Neural cell (in vitro differentiated cells): ENCODE data around the gene E4F1. TPM values are rescaled to one million over a fixed set of nuclear protein-coding genes. Genes with fewer than 3 reads are reported as not detected.

Source experiments
- H2AFZ ChIP-seq: fragments of 200-600, 300-800 bp; sonication (generic), shearing (Covaris generic); 2 replicates; pipeline ENCODE4 v1.6.0; 2014; ENCODE audit warnings: low read depth, mild to moderate bottlenecking, antibody characterized with exemption, low read length, moderate library complexity
- H3F3A ChIP-seq: fragments of 200-600 bp; shearing (Covaris generic); 2 replicates; pipeline ENCODE4 v1.6.1; 2016; ENCODE audit warnings: mild to moderate bottlenecking, moderate library complexity, mixed read lengths, antibody characterized with exemption, low read length; ENCODE audit not compliant: insufficient read depth, poor library complexity, severe bottlenecking
- H3K27ac ChIP-seq: fragments of 200-600, 300-800 bp; sonication (generic), shearing (Covaris generic); 2 replicates; pipeline ENCODE4 v1.5.1; 2014; ENCODE audit warnings: mild to moderate bottlenecking, low read length, moderate library complexity
- H3K27me3 ChIP-seq: fragments of 300-800, 200-600 bp; sonication (generic), shearing (Covaris generic); 2 replicates; pipeline ENCODE4 v1.6.0; 2014; ENCODE audit warnings: mild to moderate bottlenecking, low read depth, low read length, moderate library complexity; ENCODE audit not compliant: insufficient read depth
- H3K36me3 ChIP-seq: fragments of 300-800, 200-600 bp; sonication (generic), shearing (Covaris generic); 2 replicates; pipeline ENCODE4 v1.5.1; 2014; ENCODE audit warnings: mild to moderate bottlenecking, antibody characterized with exemption, low read length, moderate library complexity; ENCODE audit not compliant: insufficient read depth
- H3K4me2 ChIP-seq: fragments of 300-800, 200-600 bp; sonication (generic), shearing (Covaris generic); 2 replicates; pipeline ENCODE4 v1.6.0; 2014; ENCODE audit warnings: mild to moderate bottlenecking, low read length
- H3K4me3 ChIP-seq: fragments of 300-800, 200-600 bp; sonication (generic), shearing (Covaris generic); 2 replicates; pipeline ENCODE4 v1.5.1; 2014; ENCODE audit warnings: mild to moderate bottlenecking, low read length, moderate library complexity
- H3K79me2 ChIP-seq: fragments of 200-600 bp; shearing (Covaris generic); replicated peaks from 2 replicates; pipeline ENCODE4 v1.6.0; 2014; ENCODE audit warnings: mild to moderate bottlenecking, low read length, moderate library complexity; ENCODE audit not compliant: insufficient read depth
- H3K9ac ChIP-seq: fragments of 300-800, 200-600 bp; sonication (generic), shearing (Covaris generic); 2 replicates; pipeline ENCODE4 v1.6.1; 2016; ENCODE audit warnings: mild to moderate bottlenecking, low read length, mixed read lengths
- H3K9me2 ChIP-seq: fragments of 200-600 bp; shearing (Covaris generic); 2 replicates; pipeline ENCODE4 v1.6.1; 2016; ENCODE audit warnings: mild to moderate bottlenecking, low read length, mixed read lengths; ENCODE audit not compliant: insufficient read depth
- H3K9me3 ChIP-seq: fragments of 200-600, 300-800 bp; sonication (generic), shearing (Covaris generic); 2 replicates; pipeline ENCODE4 v1.6.1; 2016; ENCODE audit warnings: mild to moderate bottlenecking, mixed run types, low read length, moderate library complexity, mixed read lengths
- H4K20me1 ChIP-seq: fragments of 200-600 bp; shearing (Covaris generic); 2 replicates; pipeline ENCODE4 v1.6.1; 2016; ENCODE audit warnings: mild to moderate bottlenecking, mixed run types; ENCODE audit not compliant: insufficient read depth
- CTCF ChIP-seq: fragments of 450-650 bp; IDR thresholded peaks from 2 replicates; pipeline ENCODE4 v1.5.1; 2014; ENCODE audit warnings: antibody characterized with exemption, mild to moderate bottlenecking, moderate library complexity; ENCODE audit not compliant: poor library complexity, severe bottlenecking
- EP300 ChIP-seq: fragments of 450-650 bp; conservative IDR thresholded peaks from 2 replicates; pipeline ENCODE4 v1.6.1; 2014; ENCODE audit warnings: antibody characterized with exemption, mild to moderate bottlenecking, moderate library complexity; ENCODE audit not compliant: poor library complexity, severe bottlenecking
- EZH2 ChIP-seq: fragments of 200-600, 300-800 bp; shearing (Covaris generic), sonication (generic); IDR thresholded peaks from 2 replicates; pipeline ENCODE4 v1.6.1; 2014; ENCODE audit warnings: antibody characterized with exemption, low read length, borderline replicate concordance, mild to moderate bottlenecking; ENCODE audit not compliant: insufficient read depth, poor library complexity, severe bottlenecking
- MXI1 ChIP-seq: fragments of 450-650 bp; conservative IDR thresholded peaks from 2 replicates; pipeline ENCODE4 v1.6.1; 2014; ENCODE audit warnings: antibody characterized with exemption, mild to moderate bottlenecking; ENCODE audit not compliant: poor library complexity, severe bottlenecking
- POLR2AphosphoS5 ChIP-seq: IDR thresholded peaks from 2 replicates; pipeline ENCODE4 v1.6.1; 2012
- RAD21 ChIP-seq: fragments of 450-650 bp; conservative IDR thresholded peaks from 2 replicates; pipeline ENCODE4 v1.6.1; 2014; ENCODE audit warnings: antibody characterized with exemption, mild to moderate bottlenecking, moderate library complexity
- REST ChIP-seq: IDR thresholded peaks from 2 replicates; pipeline ENCODE4 v1.6.1; 2012; ENCODE audit warnings: borderline replicate concordance
- SMC3 ChIP-seq: fragments of 450-650 bp; conservative IDR thresholded peaks from 2 replicates; pipeline ENCODE4 v1.6.1; 2014; ENCODE audit warnings: antibody characterized with exemption, mild to moderate bottlenecking, moderate library complexity; ENCODE audit not compliant: poor library complexity
- TAF1 ChIP-seq: IDR thresholded peaks from 2 replicates; pipeline ENCODE4 v1.6.1; 2012; ENCODE audit warnings: low read depth
- polyA plus RNA-seq: library from polyadenylated mRNA; depleted of rRNA; stranded (reverse); fragments of >200 nt; gene quantifications from 2 replicates; pipeline ENCODE4 v1.2.3, GENCODE V29; 2014

The E4F1 gene
- polyA plus RNA-seq, 1 donor from 2014 or later, result 64.9 TPM

GRCh38 chr16:2211923-2212347 lies 11.5 kb upstream of the E4F1 start:
- H3K9ac ChIP-seq, result no peak overlapping the region
- H3K36me3 ChIP-seq, result peaks cover 6% of the 10 kb centered on the region

More at GRCh38 chr16:2211923-2212347, 11.5 kb upstream of the E4F1 start:
- no peaks in the 10 kb centered on the region for H3K9me2 ChIP-seq
- H3K4me3 ChIP-seq, result no peak overlapping the region
- H2AFZ ChIP-seq, result no peak overlapping the region
- H3K9me3 ChIP-seq, result no peaks in the 10 kb centered on the region
- TF ChIP-seq RAD21, result no peak
- TF ChIP-seq MXI1, result no peak
- no peak for TF ChIP-seq SMC3
- TF ChIP-seq EZH2, result no peak
- TF ChIP-seq POLR2AphosphoS5, result no peak
- no peak for TF ChIP-seq TAF1
- TF ChIP-seq CTCF, result no peak
- no peak for TF ChIP-seq REST
- no peak for TF ChIP-seq EP300
- no peaks in the 10 kb centered on the region for H3K27me3 ChIP-seq
- H3F3A ChIP-seq, result no peaks in the 10 kb centered on the region
- H3K79me2 ChIP-seq, result peaks cover 6% of the 10 kb centered on the region
- H4K20me1 ChIP-seq, result no peaks in the 10 kb centered on the region
- H3K4me2 ChIP-seq, result no peak overlapping the region
- H3K27ac ChIP-seq, result no peak overlapping the region
